Mesenchymal stem cell (in vitro differentiated cells and primary cell): Measurements from ENCODE around the gene LY86. TPM values are rescaled to one million over a fixed set of nuclear protein-coding genes. Genes with fewer than 3 reads are reported as not detected.

Experiments
- DNase-seq: peaks from one replicate; pipeline ENCODE4 v3.0.0-alpha.2; 2013
- H2AFZ ChIP-seq: one replicate; pipeline ENCODE4 v1.6.1; 2013; ENCODE audit warnings: low read depth, mild to moderate bottlenecking, control low read depth, inconsistent platforms, low read length, moderate library complexity
- H2AK5ac ChIP-seq: 2 replicates; pipeline ENCODE4 v1.6.1; 2013; ENCODE audit warnings: low read length, moderate library complexity, mild to moderate bottlenecking, inconsistent platforms; ENCODE audit not compliant: severe bottlenecking
- H2BK120ac ChIP-seq: one replicate; pipeline ENCODE4 v1.6.1; 2013; ENCODE audit warnings: low read depth, mild to moderate bottlenecking, inconsistent platforms, low read length, moderate library complexity
- H2BK12ac ChIP-seq, 2 experiments: one replicate each; pipeline ENCODE4 v1.6.1; 2013; ENCODE audit warnings: inconsistent platforms in 2 of 2, low read length in 2 of 2, mild to moderate bottlenecking in 2 of 2, moderate library complexity in 2 of 2, control low read depth in 1 of 2
- H2BK15ac ChIP-seq: one replicate; pipeline ENCODE4 v1.6.1; 2013; ENCODE audit warnings: mild to moderate bottlenecking, low read depth, inconsistent platforms; ENCODE audit not compliant: poor library complexity, severe bottlenecking
- H2BK5ac ChIP-seq: 2 replicates; pipeline ENCODE4 v1.6.1; 2013; ENCODE audit warnings: low read depth, mild to moderate bottlenecking, low read length, control low read depth, inconsistent platforms; ENCODE audit not compliant: poor library complexity, severe bottlenecking
- H3K14ac ChIP-seq, 2 experiments: one replicate each; pipeline ENCODE4 v1.6.1; 2013; ENCODE audit warnings: inconsistent platforms in 2 of 2, low read length in 2 of 2, control low read depth in 1 of 2, mild to moderate bottlenecking in 1 of 2, moderate library complexity in 1 of 2
- H3K18ac ChIP-seq, 2 experiments: one replicate each; pipeline ENCODE4 v1.6.1; 2013; ENCODE audit warnings: inconsistent platforms in 2 of 2, low read length in 2 of 2, control low read depth in 1 of 2, low read depth in 1 of 2, mild to moderate bottlenecking in 1 of 2
- H3K23ac ChIP-seq, 2 experiments: one replicate each; pipeline ENCODE4 v1.6.1; 2013; ENCODE audit warnings: inconsistent platforms in 2 of 2, low read length in 2 of 2, mild to moderate bottlenecking in 2 of 2, moderate library complexity in 2 of 2, control low read depth in 1 of 2
- H3K27ac ChIP-seq: 2 replicates; pipeline ENCODE4 v1.5.1; 2013; ENCODE audit warnings: mild to moderate bottlenecking, moderate library complexity, low read length, control low read depth, inconsistent platforms; ENCODE audit not compliant: poor library complexity, severe bottlenecking
- H3K27me3 ChIP-seq, 2 experiments: 2 replicates each; pipeline versions ENCODE4 v1.6.1 to v1.7.0; 2013; ENCODE audit warnings: low read length in 2 of 2, mild to moderate bottlenecking in 2 of 2, moderate library complexity in 2 of 2, control low read depth in 1 of 2, inconsistent platforms in 1 of 2; ENCODE audit not compliant: control insufficient read depth in 1 of 2, insufficient read depth in 1 of 2
- H3K36me3 ChIP-seq, 2 experiments: 2 replicates each; pipeline versions ENCODE4 v1.6.1 to v1.7.0; 2013; ENCODE audit warnings: low read length in 2 of 2, control low read depth in 1 of 2, inconsistent platforms in 1 of 2, low read depth in 1 of 2, mild to moderate bottlenecking in 1 of 2; ENCODE audit not compliant: insufficient read depth in 2 of 2, control insufficient read depth in 1 of 2
- H3K4ac ChIP-seq, 2 experiments: one replicate each; pipeline ENCODE4 v1.6.1; 2013; ENCODE audit warnings: inconsistent platforms in 2 of 2, low read length in 2 of 2, mild to moderate bottlenecking in 2 of 2, moderate library complexity in 2 of 2, control low read depth in 1 of 2, low read depth in 1 of 2
- H3K4me1 ChIP-seq: 2 replicates; pipeline ENCODE4 v1.6.1; 2013; ENCODE audit warnings: low read depth, low read length, control low read depth; ENCODE audit not compliant: control insufficient read depth, insufficient read depth
- H3K4me2 ChIP-seq: 2 replicates; pipeline ENCODE4 v1.6.1; 2013; ENCODE audit warnings: low read length, mild to moderate bottlenecking, inconsistent platforms; ENCODE audit not compliant: poor library complexity, severe bottlenecking
- H3K4me3 ChIP-seq, 2 experiments: 2 replicates each; pipeline versions ENCODE4 v1.5.1 to v1.7.0; 2013; ENCODE audit warnings: low read length in 2 of 2, mild to moderate bottlenecking in 2 of 2, control low read depth in 1 of 2, low read depth in 1 of 2; ENCODE audit not compliant: insufficient read depth in 1 of 2
- H3K79me1 ChIP-seq: replicated peaks from 2 replicates; pipeline ENCODE4 v1.6.1; 2013; ENCODE audit warnings: mild to moderate bottlenecking, control low read depth, low read length, inconsistent platforms; ENCODE audit not compliant: poor library complexity, severe bottlenecking
- H3K9ac ChIP-seq: 2 replicates; pipeline ENCODE4 v1.7.0; 2013; ENCODE audit warnings: mild to moderate bottlenecking, low read length, moderate library complexity
- H3K9me3 ChIP-seq: 2 replicates; pipeline ENCODE4 v1.7.0; 2013; ENCODE audit warnings: mild to moderate bottlenecking, low read length; ENCODE audit not compliant: control insufficient read depth
- H4K8ac ChIP-seq: one replicate; pipeline ENCODE4 v1.6.1; 2013; ENCODE audit warnings: inconsistent platforms, mild to moderate bottlenecking, low read length, moderate library complexity
- H4K91ac ChIP-seq: one replicate; pipeline ENCODE4 v1.6.1; 2013; ENCODE audit warnings: mild to moderate bottlenecking, low read length, inconsistent platforms
- WGBS: methylation state at CpG from one replicate; pipeline ENCODE4 v1.1.7; 2013; ENCODE audit warnings: mixed read lengths; 5-methylcytosine and 5-hydroxymethylcytosine counted together
- polyA plus RNA-seq, 2 experiments: library from polyadenylated mRNA; stranded (reverse); fragments of 200-250 nt; gene quantifications; one replicate each; pipeline ENCODE4 v1.2.3, GENCODE V29; 2013

LY86 gene
- polyA plus RNA-seq (2013, experiment 1 of 2), result not detected
- polyA plus RNA-seq (2013, experiment 2 of 2), result not detected

DNA sequence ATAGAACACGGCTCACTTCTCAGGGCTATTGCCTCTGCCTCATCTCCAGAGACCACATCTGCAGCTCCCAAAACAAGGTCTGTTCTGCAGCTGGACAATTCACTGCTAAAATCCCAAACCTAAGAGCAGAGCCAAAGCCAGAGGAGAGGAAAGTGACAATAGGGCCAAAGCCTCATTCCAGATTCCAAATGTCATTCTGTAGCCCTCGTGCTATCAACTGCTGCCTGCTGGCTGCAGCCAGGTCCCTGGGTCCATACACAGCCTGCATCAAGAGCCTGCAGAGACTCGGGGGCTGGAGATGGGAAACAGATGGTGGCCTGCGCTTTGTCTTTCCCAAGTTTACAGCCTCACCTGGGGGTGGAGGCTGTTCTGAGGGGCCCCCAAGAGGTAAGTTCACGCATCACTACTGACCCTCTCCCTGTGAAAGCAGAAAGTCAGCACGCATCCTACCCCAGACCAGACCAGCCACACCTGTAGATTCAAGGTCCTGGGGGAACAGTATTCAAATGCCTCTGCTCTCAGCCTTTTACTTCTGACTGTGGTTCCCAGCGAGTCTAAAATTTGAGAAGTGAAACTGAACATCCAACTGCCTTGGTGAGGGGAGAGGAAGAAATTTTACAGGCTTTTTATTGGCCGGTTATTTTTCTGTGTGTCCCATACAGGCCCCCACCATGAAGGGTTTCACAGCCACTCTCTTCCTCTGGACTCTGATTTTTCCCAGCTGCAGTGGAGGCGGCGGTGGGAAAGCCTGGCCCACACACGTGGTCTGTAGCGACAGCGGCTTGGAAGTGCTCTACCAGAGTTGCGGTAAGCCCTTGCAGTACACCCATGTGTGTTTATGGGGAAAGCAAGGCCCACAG is at the start of gene LY86:
Gene LY86, plus strand, starts transcription at position 657 of the 860 bp plus-strand sequence. Its CDS starts 15 bp downstream, at position 672.
- no peak within 1 kb of the TSS for H3K23ac ChIP-seq
- no peaks in the 10 kb centered on the region for H3K9me3 ChIP-seq
- H2BK15ac ChIP-seq, result no peak within 1 kb of the TSS
- no peak within 1 kb of the TSS for H3K14ac ChIP-seq
- H3K79me1 ChIP-seq, result no peaks in the 10 kb centered on the region
- no peak within 1 kb of the TSS for H3K18ac ChIP-seq
- 70% methylated on average over 14 of the region's 14 CpGs for WGBS
- peaks cover 0 to 19% of the 10 kb centered on the region in 2 experiments for H3K27me3 ChIP-seq
- no peak within 1 kb of the TSS for H4K8ac ChIP-seq
- H3K9ac ChIP-seq, result no peak within 1 kb of the TSS
- no peaks in the 10 kb centered on the region for H3K36me3 ChIP-seq
- no peak within 1 kb of the TSS for H4K91ac ChIP-seq
- no peak for DNase-seq
- H3K4me1 ChIP-seq, result no peaks in the 10 kb centered on the region
- H3K27ac ChIP-seq, result no peak within 1 kb of the TSS
- H2BK120ac ChIP-seq, result no peak within 1 kb of the TSS
- no peak within 1 kb of the TSS for H2BK12ac ChIP-seq
- no peak within 1 kb of the TSS for H2BK5ac ChIP-seq
- no peak within 1 kb of the TSS for H3K4me2 ChIP-seq
- H2AK5ac ChIP-seq, result no peak within 1 kb of the TSS
- no peak within 1 kb of the TSS for H2AFZ ChIP-seq
- no peak within 1 kb of the TSS for H3K4me3 ChIP-seq
- no peak within 1 kb of the TSS for H3K4ac ChIP-seq

DNA sequence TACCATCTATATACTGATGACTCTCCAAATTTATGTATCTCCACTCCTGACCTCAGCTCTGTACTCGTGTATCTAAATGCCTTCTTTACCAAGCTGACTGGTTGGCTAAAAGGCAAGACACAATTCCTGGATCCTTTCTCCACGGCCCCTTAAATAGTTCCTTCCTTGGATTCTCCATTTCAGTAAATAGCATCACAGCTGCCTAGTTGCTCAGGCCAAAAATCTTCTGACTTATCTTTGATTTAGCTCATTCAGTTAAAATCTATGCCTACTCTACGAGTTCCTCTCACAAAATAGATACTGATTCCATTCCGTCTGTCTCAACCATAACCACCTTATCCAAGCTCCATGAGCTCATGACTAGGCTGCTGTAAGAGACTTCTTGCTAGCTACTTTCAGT is 49.5 kb upstream of the LY86 start:
- Histone ChIP-seq H2AK5ac (no peak overlapping the region), H2BK5ac (no peak overlapping the region), H4K8ac (no peak overlapping the region), H3K36me3 (no peaks in the 10 kb centered on the region), H3K27me3 (peaks cover 0 to 23% of the 10 kb centered on the region in 2 experiments), H2BK12ac (no peak overlapping the region), H3K23ac (no peak overlapping the region), H3K18ac (no peak overlapping the region), H3K14ac (no peak overlapping the region), H2BK15ac (no peak overlapping the region), H3K4me2 (no peak overlapping the region), H3K4ac (no peak overlapping the region), H2AFZ (no peak overlapping the region), H2BK120ac (no peak overlapping the region), H4K91ac (no peak overlapping the region), H3K27ac (no peak overlapping the region), H3K4me3 (no peak overlapping the region), H3K9ac (no peak overlapping the region), H3K79me1 (no peaks in the 10 kb centered on the region), H3K9me3 (no peaks in the 10 kb centered on the region), H3K4me1 (no peaks in the 10 kb centered on the region)
- WGBS, result 46% methylated on average over 4 of the region's 4 CpGs
- no peak for DNase-seq

DNA sequence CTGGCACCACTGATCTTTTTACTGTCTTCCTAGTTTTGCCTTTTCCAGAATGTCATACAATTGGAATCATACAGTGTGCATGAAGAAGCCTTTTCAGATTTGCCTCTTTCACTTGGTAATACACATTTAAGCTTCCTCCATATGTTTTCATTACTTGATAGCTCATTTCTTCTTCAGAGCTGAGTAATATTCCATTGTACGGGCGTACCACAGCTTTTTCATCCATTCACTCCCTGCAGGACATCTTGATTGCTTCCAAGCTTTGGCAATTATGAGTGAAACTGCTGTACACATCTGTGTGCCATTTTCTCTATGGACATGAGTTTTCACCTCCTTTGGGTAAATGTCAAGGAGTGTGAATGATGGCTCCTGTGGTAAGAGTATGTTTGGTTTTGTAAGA is 46.2 kb upstream of the LY86 start:
- Histone ChIP-seq H3K14ac (no peak overlapping the region), H4K8ac (no peak overlapping the region), H3K18ac (no peak overlapping the region), H2BK5ac (no peak overlapping the region), H3K4ac (no peak overlapping the region), H2BK120ac (no peak overlapping the region), H4K91ac (no peak overlapping the region), H3K9ac (no peak overlapping the region), H3K79me1 (no peaks in the 10 kb centered on the region), H3K4me3 (no peak overlapping the region), H3K27ac (no peak overlapping the region), H3K4me2 (no peak overlapping the region), H3K23ac (no peak overlapping the region), H2AFZ (no peak overlapping the region), H2BK15ac (no peak overlapping the region), H3K9me3 (no peaks in the 10 kb centered on the region), H3K4me1 (peaks cover 9% of the 10 kb centered on the region), H3K27me3 (peaks cover 18 to 40% of the 10 kb centered on the region in 2 experiments), H2BK12ac (no peak overlapping the region), H2AK5ac (no peak overlapping the region), H3K36me3 (no peaks in the 10 kb centered on the region)
- no peak for DNase-seq
- 69% methylated on average over 2 of the region's 2 CpGs for WGBS

DNA sequence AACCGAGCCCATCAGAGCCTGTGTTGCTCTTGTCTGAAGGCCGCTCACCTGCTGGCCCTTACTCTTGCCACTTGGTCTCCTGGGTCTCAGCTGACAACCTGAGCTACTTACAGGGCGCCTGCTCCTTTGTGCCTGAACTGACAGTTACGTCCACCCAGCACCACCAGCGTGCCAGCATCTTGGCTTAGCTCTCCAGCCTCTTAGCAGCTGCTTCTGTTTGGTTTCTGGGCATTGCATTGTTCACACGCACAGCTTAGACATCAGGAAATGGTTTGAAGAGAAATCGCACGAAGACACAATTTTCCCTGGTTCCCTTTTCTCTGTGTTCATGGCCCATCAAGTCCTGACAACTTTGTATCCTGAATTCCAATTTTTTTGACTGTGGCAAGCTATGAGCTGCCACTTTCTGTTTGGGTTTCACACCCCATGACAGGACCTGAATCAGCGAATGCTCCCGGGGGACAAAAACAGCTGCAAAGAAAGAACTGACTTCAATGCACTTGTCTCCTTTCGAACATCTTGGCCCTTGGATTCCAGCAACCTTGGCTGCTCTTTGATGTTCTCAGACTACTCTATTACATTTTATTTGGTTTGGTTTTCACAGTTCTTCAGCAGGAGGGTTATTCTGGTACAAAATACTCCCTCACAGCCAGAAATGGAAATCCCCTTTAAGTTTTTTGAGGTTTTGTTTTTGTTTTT is 45.2 kb upstream of the LY86 start:
- Histone ChIP-seq H3K4me2 (no peak overlapping the region), H3K9ac (no peak overlapping the region), H2BK5ac (no peak overlapping the region), H2AK5ac (no peak overlapping the region), H3K18ac (no peak overlapping the region), H2BK15ac (no peak overlapping the region), H3K79me1 (no peaks in the 10 kb centered on the region), H4K91ac (no peak overlapping the region), H2BK12ac (no peak overlapping the region), H3K9me3 (no peaks in the 10 kb centered on the region), H2BK120ac (no peak overlapping the region), H3K27me3 (peaks cover 23 to 45% of the 10 kb centered on the region in 2 experiments), H3K4ac (no peak overlapping the region), H3K14ac (no peak overlapping the region), H3K23ac (no peak overlapping the region), H3K4me1 (peaks cover 9% of the 10 kb centered on the region), H3K4me3 (no peak overlapping the region), H3K36me3 (no peaks in the 10 kb centered on the region), H3K27ac (no peak overlapping the region), H4K8ac (no peak overlapping the region), H2AFZ (no peak overlapping the region)
- WGBS, result 80% methylated on average over 10 of the region's 11 CpGs
- DNase-seq, result no peak
